ENCODE data around the gene DCLK1. TPM values are rescaled to one million over a fixed set of nuclear protein-coding genes. Genes with fewer than 3 reads are reported as not detected.

DCLK1 gene
- total RNA-seq, 1 experiment from 2014 or later: not detected

DNA sequence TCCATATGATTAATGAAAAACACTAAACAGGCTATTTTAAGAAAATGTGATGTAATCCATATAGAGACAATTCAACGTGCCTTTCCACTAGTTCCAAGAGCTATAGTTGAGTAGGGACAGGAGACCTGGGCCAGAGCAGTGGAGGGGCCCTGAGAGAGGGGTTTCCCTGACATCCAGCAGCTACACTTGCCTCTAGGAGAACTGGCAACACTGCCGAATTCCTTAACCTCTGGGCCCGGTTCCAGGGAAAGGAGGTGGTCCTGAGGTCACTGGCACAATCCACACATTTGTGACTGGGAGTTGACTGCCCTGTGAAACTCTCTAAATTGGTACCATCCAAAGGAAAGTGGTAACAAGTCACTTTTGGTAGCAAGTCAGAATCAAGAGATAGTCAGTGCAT is 264.4 kb downstream of the DCLK1 start:
- Histone ChIP-seq H3K9me3 (ENCODE audit: control insufficient read depth, insufficient read depth, low read depth, low read length) (no peaks in the 10 kb centered on the region), H3K27ac (ENCODE audit: low read length) (no peak overlapping the region), H3K36me3 (ENCODE audit: control insufficient read depth, insufficient read depth, low read length) (no peaks in the 10 kb centered on the region), H3K4me1 (ENCODE audit: control insufficient read depth, insufficient read depth, low read length) (no peaks in the 10 kb centered on the region), H3K27me3 (ENCODE audit: control insufficient read depth, insufficient read depth, low read length) (no peaks in the 10 kb centered on the region), H3K4me3 (ENCODE audit: low read depth in 2 of 2, low read length in 2 of 2) (no peak overlapping the region)
- TF ChIP-seq, protein P1, sequence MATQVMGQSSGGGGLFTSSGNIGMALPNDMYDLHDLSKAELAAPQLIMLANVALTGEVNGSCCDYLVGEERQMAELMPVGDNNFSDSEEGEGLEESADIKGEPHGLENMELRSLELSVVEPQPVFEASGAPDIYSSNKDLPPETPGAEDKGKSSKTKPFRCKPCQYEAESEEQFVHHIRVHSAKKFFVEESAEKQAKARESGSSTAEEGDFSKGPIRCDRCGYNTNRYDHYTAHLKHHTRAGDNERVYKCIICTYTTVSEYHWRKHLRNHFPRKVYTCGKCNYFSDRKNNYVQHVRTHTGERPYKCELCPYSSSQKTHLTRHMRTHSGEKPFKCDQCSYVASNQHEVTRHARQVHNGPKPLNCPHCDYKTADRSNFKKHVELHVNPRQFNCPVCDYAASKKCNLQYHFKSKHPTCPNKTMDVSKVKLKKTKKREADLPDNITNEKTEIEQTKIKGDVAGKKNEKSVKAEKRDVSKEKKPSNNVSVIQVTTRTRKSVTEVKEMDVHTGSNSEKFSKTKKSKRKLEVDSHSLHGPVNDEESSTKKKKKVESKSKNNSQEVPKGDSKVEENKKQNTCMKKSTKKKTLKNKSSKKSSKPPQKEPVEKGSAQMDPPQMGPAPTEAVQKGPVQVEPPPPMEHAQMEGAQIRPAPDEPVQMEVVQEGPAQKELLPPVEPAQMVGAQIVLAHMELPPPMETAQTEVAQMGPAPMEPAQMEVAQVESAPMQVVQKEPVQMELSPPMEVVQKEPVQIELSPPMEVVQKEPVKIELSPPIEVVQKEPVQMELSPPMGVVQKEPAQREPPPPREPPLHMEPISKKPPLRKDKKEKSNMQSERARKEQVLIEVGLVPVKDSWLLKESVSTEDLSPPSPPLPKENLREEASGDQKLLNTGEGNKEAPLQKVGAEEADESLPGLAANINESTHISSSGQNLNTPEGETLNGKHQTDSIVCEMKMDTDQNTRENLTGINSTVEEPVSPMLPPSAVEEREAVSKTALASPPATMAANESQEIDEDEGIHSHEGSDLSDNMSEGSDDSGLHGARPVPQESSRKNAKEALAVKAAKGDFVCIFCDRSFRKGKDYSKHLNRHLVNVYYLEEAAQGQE (IDR thresholded peaks at IDR 0.05; ENCODE audit: insufficient read depth in 1 of 2, low read depth in 2 of 2, low read length in 1 of 2): no peak
- TF ChIP-seq POLR2AphosphoS5 (IDR thresholded peaks at IDR 0.05; ENCODE audit: low read depth, low read length) (no peak), SIN3A (IDR thresholded peaks at IDR 0.05; ENCODE audit: borderline replicate concordance, insufficient read depth, low read depth, low read length) (no peak), TCF7L2 (IDR thresholded peaks at IDR 0.05; ENCODE audit: low read depth, low read length) (no peak)
- TF ChIP-seq, protein P2, sequence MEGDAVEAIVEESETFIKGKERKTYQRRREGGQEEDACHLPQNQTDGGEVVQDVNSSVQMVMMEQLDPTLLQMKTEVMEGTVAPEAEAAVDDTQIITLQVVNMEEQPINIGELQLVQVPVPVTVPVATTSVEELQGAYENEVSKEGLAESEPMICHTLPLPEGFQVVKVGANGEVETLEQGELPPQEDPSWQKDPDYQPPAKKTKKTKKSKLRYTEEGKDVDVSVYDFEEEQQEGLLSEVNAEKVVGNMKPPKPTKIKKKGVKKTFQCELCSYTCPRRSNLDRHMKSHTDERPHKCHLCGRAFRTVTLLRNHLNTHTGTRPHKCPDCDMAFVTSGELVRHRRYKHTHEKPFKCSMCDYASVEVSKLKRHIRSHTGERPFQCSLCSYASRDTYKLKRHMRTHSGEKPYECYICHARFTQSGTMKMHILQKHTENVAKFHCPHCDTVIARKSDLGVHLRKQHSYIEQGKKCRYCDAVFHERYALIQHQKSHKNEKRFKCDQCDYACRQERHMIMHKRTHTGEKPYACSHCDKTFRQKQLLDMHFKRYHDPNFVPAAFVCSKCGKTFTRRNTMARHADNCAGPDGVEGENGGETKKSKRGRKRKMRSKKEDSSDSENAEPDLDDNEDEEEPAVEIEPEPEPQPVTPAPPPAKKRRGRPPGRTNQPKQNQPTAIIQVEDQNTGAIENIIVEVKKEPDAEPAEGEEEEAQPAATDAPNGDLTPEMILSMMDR (IDR thresholded peaks at IDR 0.05): no peak
- in situ Hi-C loops (cut with HindIII; ENCODE audit: low pct_unique_long_range_greater_than_20kb, low sequenced_read_pairs): no loop called here
- BruUV-seq (replicated peaks): no TSS peak
- intact Hi-C loops (cut with micrococcal nuclease; ENCODE audit: unreplicated experiment): no loop called here
- DNase-seq (ENCODE audit: low read depth, low spot score) (no peak), ATAC-seq (no peak)
- ChIA-PET POLR2A (no interaction called here), CTCF (no interaction called here)

GRCh38 chr13:35865341-35866240 is 265.6 kb downstream of the DCLK1 start:
- intact Hi-C loops (cut with micrococcal nuclease; ENCODE audit: unreplicated experiment): no loop called here
- Histone ChIP-seq H3K4me3 (ENCODE audit: low read depth in 2 of 2, low read length in 2 of 2) (no peak overlapping the region), H3K36me3 (ENCODE audit: control insufficient read depth, insufficient read depth, low read length) (no peaks in the 10 kb centered on the region), H3K9me3 (ENCODE audit: control insufficient read depth, insufficient read depth, low read depth, low read length) (no peaks in the 10 kb centered on the region), H3K27me3 (ENCODE audit: control insufficient read depth, insufficient read depth, low read length) (no peaks in the 10 kb centered on the region), H3K27ac (ENCODE audit: low read length) (no peak overlapping the region), H3K4me1 (ENCODE audit: control insufficient read depth, insufficient read depth, low read length) (no peaks in the 10 kb centered on the region)
- TF ChIP-seq, protein P2 (IDR thresholded peaks at IDR 0.05): no peak
- no peak for TF ChIP-seq TCF7L2 (IDR thresholded peaks at IDR 0.05; ENCODE audit: low read depth, low read length)
- no peak for TF ChIP-seq POLR2AphosphoS5 (IDR thresholded peaks at IDR 0.05; ENCODE audit: low read depth, low read length)
- no peak for TF ChIP-seq SIN3A (IDR thresholded peaks at IDR 0.05; ENCODE audit: borderline replicate concordance, insufficient read depth, low read depth, low read length)
- TF ChIP-seq, protein P1 (IDR thresholded peaks at IDR 0.05; ENCODE audit: insufficient read depth in 1 of 2, low read depth in 2 of 2, low read length in 1 of 2): no peak
- ChIA-PET POLR2A (no interaction called here), CTCF (no interaction called here)
- in situ Hi-C loops (cut with HindIII; ENCODE audit: low pct_unique_long_range_greater_than_20kb, low sequenced_read_pairs): no loop called here
- ATAC-seq (no peak), DNase-seq (ENCODE audit: low read depth, low spot score) (no peak)
- no TSS peak for BruUV-seq (replicated peaks)
